NT2/D1 (cell line): ENCODE results near the gene RAET1L.

Experiments used
- SUZ12 ChIP-seq: IDR thresholded peaks from 2 replicates; pipeline ENCODE4 v1.6.1; 2011; ENCODE audit not compliant: insufficient read length, insufficient read depth; ENCODE audit errors: extremely low read depth
- YY1 ChIP-seq: IDR thresholded peaks from 2 replicates; pipeline ENCODE4 v1.6.1; 2011; ENCODE audit not compliant: insufficient read length, insufficient read depth
- ZNF274 ChIP-seq: IDR thresholded peaks from 2 replicates; pipeline ENCODE4 v1.6.1; 2011; ENCODE audit warnings: mild to moderate bottlenecking, low read depth, low read length

- TF ChIP-seq YY1 (no peak), SUZ12 (no peak), ZNF274 (no peak)
Measured at GRCh38 chr6:150026976-150027805, 1.9 kb upstream of the RAET1L start.
